A673 (cell line): Measurements from ENCODE around the gene SLC31A2.

Source experiments
- CTCF ChIP-seq: fragments of 300-800, 200-600 bp; sonication (generic); conservative IDR thresholded peaks from 2 replicates; pipeline ENCODE4 v1.5.1; 2017; ENCODE audit warnings: low read depth, mild to moderate bottlenecking, antibody characterized with exemption, low read length, moderate library complexity, mixed read lengths
- EZH2 ChIP-seq: fragments of 200-600 bp; sonication (generic); IDR thresholded peaks from 2 replicates; pipeline ENCODE4 v1.6.1; 2017; ENCODE audit warnings: borderline replicate concordance, low read depth, mild to moderate bottlenecking, mixed read lengths, antibody characterized with exemption, low read length; ENCODE audit not compliant: poor library complexity, severe bottlenecking

DNA sequence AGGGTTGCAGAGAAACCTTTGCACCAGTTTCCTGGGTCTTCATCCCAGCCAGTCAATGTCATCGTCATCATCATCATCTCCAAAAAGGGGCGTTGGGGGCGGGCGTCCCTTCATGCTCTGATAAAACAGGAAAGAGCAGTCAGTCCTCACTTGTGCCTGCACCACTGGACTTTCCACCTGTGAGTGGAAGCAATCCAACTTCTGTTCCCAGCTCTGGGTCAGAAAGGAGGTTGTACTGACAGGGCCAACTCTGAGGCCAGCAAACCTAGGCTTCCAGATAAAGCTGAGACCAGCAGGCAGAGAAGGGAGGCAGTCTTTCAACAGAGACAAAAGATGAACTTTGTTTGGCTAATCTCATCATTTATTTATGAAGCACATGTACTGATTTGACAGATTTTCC is 15.2 kb downstream of the SLC31A2 start:
- no peak for TF ChIP-seq CTCF
- TF ChIP-seq EZH2: no peak
